H1 (cell line): Measurements from ENCODE around the gene SUSD1.

Source experiments
- BACH1 ChIP-seq: IDR thresholded peaks from 2 replicates; pipeline ENCODE4 v1.6.1; 2012; ENCODE audit warnings: low read length, improper control_type of control experiment
- CBX5 ChIP-seq: fragments of 300-800, 300-1000 bp; sonication (generic); IDR thresholded peaks from 2 replicates; pipeline ENCODE4 v1.7.1; 2016; ENCODE audit warnings: antibody characterized with exemption, low read length, low read depth
- EP300 ChIP-seq, 2 experiments: IDR thresholded peaks; 1 replicate in 1 of 2; 2 replicates in 1 of 2; pipeline ENCODE4 v1.6.1; 2011 to 2012; ENCODE audit warnings: low read depth in 2 of 2, low read length in 2 of 2, mild to moderate bottlenecking in 2 of 2, borderline replicate concordance in 1 of 2, inconsistent platforms in 1 of 2, moderate library complexity in 1 of 2
- EZH2 ChIP-seq: fragments of 200-600 bp; sonication (generic); IDR thresholded peaks from 2 replicates; pipeline ENCODE4 v1.7.1; 2012; ENCODE audit warnings: low read depth, mild to moderate bottlenecking, moderate library complexity, low read length, inconsistent platforms; ENCODE audit not compliant: severe bottlenecking
- HDAC6 ChIP-seq: IDR thresholded peaks from one replicate; pipeline ENCODE4 v1.7.1; 2012; ENCODE audit warnings: low read depth, mild to moderate bottlenecking, inconsistent platforms, low read length, moderate library complexity
- JUN ChIP-seq: IDR thresholded peaks from 2 replicates; pipeline ENCODE4 v1.6.1; 2011; ENCODE audit warnings: low read depth, mild to moderate bottlenecking, improper control_type of control experiment, low read length
- NANOG ChIP-seq: IDR thresholded peaks from 2 replicates; pipeline ENCODE4 v1.6.1; 2011; ENCODE audit warnings: low read length, low read depth, mild to moderate bottlenecking, inconsistent platforms; ENCODE audit not compliant: insufficient read depth, poor library complexity, severe bottlenecking
- SIN3A ChIP-seq, 2 experiments: IDR thresholded peaks in 1 of 2; conservative IDR thresholded peaks in 1 of 2; 2 replicates each; pipeline ENCODE4 v1.6.1; 2011 to 2012; ENCODE audit warnings: low read length in 2 of 2, improper control_type of control experiment in 1 of 2, low read depth in 1 of 2, mild to moderate bottlenecking in 1 of 2
- TAF1 ChIP-seq: IDR thresholded peaks from 2 replicates; pipeline ENCODE4 v1.6.1; 2011; ENCODE audit warnings: mild to moderate bottlenecking, low read depth, low read length
- TCF12 ChIP-seq: IDR thresholded peaks from 2 replicates; pipeline ENCODE4 v1.6.1; 2011; ENCODE audit warnings: low read depth, mild to moderate bottlenecking, low read length
- TF ChIP-seq, protein P1 (sequence below), 3 experiments: IDR thresholded peaks; 1 replicate in 2 of 3; 2 replicates in 1 of 3; pipeline versions ENCODE4 v1.5.1 to v1.6.1; 2011; ENCODE audit warnings: low read length in 3 of 3, mild to moderate bottlenecking in 3 of 3, inconsistent platforms in 2 of 3, low read depth in 1 of 3, moderate library complexity in 1 of 3; ENCODE audit not compliant: insufficient read depth in 1 of 3; ENCODE audit errors: control extremely low read depth in 1 of 3
- TF ChIP-seq, protein P2 (sequence below): IDR thresholded peaks from 2 replicates; pipeline ENCODE4 v1.6.1; 2011; ENCODE audit warnings: low read depth, mild to moderate bottlenecking, low read length; ENCODE audit not compliant: insufficient read depth
- TF ChIP-seq, protein P3 (sequence below): IDR thresholded peaks from 2 replicates; pipeline ENCODE4 v1.6.1; 2012; ENCODE audit warnings: inconsistent platforms
- TF ChIP-seq, protein P4 (sequence below): IDR thresholded peaks from 2 replicates; pipeline ENCODE4 v1.6.1; 2011; ENCODE audit warnings: low read length, improper control_type of control experiment

DNA sequence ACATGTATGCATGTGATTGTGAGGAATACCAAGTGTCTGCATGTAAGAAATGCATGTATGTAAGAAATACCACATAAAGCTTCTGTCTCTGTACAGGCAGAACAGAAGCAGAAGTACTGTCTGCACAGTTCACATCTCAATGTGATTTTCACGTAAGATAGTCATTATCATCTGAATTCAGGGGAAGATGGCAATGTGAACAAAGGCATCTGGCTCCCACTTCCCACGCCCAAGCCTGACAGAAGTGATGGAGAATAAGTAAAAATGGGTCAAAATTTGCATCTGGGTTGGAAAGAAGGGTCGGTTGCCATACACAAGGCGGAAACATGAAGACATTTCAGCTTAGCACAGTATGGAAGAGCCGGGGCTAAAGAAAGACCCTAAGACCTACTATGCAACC is 71.7 kb downstream of the SUSD1 start:
- TF ChIP-seq, protein P1, sequence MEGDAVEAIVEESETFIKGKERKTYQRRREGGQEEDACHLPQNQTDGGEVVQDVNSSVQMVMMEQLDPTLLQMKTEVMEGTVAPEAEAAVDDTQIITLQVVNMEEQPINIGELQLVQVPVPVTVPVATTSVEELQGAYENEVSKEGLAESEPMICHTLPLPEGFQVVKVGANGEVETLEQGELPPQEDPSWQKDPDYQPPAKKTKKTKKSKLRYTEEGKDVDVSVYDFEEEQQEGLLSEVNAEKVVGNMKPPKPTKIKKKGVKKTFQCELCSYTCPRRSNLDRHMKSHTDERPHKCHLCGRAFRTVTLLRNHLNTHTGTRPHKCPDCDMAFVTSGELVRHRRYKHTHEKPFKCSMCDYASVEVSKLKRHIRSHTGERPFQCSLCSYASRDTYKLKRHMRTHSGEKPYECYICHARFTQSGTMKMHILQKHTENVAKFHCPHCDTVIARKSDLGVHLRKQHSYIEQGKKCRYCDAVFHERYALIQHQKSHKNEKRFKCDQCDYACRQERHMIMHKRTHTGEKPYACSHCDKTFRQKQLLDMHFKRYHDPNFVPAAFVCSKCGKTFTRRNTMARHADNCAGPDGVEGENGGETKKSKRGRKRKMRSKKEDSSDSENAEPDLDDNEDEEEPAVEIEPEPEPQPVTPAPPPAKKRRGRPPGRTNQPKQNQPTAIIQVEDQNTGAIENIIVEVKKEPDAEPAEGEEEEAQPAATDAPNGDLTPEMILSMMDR (IDR thresholded peaks at IDR 0.05; ENCODE audit: control extremely low read depth in 1 of 3, insufficient read depth in 1 of 3, low read depth in 1 of 3, low read length in 3 of 3) = no peak
- TF ChIP-seq EZH2 = no peak
- TF ChIP-seq, protein P2, sequence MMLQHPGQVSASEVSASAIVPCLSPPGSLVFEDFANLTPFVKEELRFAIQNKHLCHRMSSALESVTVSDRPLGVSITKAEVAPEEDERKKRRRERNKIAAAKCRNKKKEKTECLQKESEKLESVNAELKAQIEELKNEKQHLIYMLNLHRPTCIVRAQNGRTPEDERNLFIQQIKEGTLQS = no peak
- TF ChIP-seq NANOG = no peak
- TF ChIP-seq JUN = no peak
- TF ChIP-seq, protein P3, sequence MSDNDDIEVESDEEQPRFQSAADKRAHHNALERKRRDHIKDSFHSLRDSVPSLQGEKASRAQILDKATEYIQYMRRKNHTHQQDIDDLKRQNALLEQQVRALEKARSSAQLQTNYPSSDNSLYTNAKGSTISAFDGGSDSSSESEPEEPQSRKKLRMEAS = no peak
- no peak for TF ChIP-seq EP300 (IDR thresholded peaks at IDR 0.05; ENCODE audit: borderline replicate concordance in 1 of 2, low read depth in 2 of 2, low read length in 2 of 2)
- TF ChIP-seq SIN3A (conservative IDR thresholded peaks at IDR 0.05 in 1 of 2, IDR thresholded peaks at IDR 0.05 in 1 of 2; ENCODE audit: low read depth in 1 of 2, low read length in 2 of 2) = no peak
- TF ChIP-seq, protein P4, sequence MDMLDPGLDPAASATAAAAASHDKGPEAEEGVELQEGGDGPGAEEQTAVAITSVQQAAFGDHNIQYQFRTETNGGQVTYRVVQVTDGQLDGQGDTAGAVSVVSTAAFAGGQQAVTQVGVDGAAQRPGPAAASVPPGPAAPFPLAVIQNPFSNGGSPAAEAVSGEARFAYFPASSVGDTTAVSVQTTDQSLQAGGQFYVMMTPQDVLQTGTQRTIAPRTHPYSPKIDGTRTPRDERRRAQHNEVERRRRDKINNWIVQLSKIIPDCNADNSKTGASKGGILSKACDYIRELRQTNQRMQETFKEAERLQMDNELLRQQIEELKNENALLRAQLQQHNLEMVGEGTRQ = no peak
- no peak for TF ChIP-seq BACH1
- no peak for TF ChIP-seq TAF1
- TF ChIP-seq CBX5 = no peak
- TF ChIP-seq TCF12 = no peak
- TF ChIP-seq HDAC6 = no peak
